GM21390 (cell line): ENCODE data around the gene SLC16A2.

Source experiments
- ATAC-seq: cut with Tn5 transposase; IDR thresholded peaks from one replicate; pipeline ENCODE4 v1.9.1; 2021; ENCODE audit not compliant: unreplicated experiment

The SLC16A2 gene

DNA sequence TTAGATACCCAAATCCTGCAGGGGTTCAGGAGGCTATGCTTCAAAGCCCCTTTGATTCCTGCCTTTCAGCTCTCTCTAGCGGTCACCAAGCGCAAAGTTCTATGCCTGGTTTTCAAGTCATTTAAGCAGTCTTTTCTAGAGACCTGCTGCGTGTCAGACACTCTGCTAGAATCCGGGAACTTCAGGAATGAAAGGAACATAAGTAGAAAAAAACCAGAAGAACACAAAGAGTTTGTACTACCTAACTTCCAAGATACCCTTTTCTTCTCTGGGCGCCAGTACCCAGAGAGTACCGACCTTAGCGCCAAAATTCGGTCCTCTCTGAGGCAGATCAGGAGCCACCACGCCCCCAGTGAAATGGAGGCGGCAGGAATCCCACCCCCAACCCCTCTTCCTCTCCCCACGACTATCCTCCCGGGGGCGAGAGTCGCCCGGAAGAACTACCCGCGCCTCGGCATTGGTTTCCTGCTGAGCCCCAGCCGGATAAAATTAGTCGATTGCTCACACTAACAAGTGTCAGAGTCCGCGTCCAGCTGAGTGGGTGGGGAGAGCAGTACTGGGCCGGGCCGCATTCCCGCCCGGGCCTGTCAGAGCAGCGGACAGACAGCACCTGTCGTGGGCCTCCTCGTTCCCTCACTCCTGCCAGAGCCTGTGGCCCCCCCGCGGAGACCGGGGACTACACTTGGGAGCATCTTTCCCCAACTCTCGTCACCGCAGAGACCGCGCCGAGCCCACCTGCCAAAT is 114.3 kb downstream of the SLC16A2 start:
- no peak for ATAC-seq

DNA sequence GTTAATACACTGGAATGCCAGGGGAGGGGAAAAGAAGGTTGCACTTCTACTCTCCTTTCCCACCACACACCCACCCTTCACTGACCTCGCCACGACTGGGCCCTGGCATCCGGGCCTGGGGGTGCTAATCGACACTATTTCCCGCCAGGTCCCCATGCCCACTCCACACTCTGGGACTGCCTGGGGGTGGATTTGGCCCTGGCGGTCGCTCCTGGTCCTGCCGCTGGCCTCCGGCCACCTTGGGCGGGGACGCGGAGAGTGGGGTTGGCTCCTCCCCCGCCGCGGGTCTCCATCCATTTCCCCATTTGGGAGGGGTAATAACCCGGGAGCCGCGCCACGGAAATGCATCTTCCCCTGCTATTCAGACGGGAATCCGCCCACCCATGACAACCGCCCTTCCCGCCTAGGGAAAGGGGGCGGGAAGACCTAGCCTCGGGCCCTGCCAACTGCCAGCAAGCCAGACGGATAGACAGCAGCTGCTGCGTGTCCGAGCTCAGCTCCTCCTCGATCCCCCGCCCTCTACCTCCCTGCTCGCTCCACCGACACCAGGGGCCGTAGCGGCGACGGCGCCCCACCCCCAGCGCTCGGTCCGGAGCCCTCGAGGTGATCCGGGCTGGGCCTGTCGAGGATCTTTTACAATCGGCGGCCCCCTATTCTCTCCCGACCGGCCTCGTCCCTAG is 115.0 kb downstream of the SLC16A2 start:
- ATAC-seq: peak; percentile 62

DNA sequence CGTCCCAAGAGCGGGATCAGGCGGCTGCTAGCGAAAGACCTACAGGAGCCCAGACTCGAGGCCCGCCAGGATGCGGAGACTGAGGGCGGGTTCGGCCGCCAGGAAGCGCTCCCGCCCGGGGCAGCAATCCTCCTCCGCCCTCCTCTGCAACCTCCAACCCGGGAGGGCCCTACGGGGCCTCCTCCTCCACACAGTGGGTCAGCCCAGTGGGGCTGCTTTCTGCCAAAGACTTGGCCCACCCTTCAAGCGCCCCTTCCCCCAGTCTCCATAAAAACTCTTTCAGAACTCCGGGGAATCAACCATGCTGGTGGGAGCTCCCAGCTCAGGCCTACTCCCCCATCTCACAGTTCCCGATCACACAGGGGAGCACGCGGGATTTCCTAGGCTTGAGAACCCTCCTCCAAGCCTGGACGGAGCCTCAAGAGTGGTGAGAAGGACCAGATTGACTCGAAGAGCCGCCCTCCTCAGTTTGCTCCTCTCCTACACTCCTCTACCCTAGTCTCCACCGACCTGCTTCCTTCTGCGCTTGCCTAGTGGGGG is 115.6 kb downstream of the SLC16A2 start:
- peak; percentile 30 for ATAC-seq

DNA sequence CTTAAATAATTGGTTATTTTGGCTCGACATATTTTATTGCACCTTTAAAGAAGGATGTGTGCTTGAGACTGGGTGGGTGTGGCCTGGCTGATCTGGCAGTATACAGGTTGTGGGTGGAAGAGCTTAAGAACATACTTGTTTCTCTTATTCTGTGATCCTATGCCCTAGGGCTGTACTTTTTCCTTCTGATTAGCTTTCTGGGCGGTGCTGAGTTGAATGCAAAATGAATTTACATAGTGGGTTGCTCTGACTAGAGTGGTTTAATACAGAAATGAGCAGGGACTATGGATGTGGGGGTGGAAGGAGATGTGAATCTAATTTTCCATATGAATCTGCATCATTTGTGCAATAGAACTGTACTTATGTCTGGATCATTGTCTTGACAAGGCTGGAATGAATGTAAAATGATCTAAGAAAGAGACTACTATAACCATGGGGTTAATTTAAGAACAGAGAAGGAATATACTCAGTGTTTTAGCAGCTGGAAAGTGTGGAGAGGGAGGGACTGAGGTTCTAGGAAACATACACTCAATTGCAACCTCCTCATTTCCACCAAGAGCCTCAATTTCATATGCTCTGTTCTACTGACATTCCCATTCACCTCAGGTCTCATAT is 119.4 kb downstream of the SLC16A2 start:
- no peak for ATAC-seq

DNA sequence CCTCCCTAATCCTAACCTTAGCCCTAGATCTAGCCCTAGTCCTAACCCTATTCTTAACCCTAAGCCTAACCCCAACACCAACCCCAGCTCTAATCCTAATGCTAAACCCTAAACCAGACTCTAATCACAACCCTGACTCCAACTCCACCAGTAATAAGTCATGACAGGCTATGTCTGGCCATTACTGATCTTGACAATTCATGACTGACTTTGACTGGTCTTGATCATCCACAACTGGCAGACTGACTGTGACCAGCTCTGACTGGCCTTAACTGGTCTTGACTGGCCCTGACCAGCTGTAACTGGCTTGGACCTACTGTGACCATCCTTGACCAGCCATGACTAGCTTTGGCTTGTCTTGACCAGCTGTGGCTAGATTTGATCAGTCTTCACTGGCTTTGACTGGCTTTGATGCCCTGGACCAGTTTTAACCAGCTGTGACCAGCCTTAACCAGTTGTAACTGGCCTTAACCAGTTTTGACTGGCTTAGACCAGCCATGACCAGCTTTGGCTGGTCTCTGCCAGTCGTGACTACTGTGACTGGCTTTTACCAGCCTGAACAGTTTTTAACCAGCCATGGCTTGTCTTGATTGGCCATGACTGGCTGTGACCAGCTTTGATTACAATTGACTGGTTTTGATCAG is 124.7 kb downstream of the SLC16A2 start:
- ATAC-seq: no peak

DNA sequence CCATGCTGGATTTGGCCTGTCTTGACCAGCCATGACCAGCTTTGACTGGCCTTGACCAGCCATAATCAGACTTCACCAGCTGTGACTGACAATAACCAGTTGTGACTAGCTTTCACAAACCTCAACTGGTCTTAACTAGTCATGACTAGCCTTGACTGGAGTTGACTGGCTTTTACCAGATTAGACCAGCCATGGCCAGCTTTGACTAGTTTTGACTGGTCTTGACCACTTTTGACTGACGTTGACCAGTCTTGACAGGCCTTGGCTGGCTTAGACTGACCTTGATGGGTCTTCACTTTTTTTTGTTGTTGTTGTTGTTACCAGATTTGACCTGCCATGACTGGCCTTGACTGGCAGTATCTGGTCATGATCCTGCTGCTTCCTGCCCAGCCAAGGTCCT is 125.7 kb downstream of the SLC16A2 start:
- ATAC-seq: no peak

DNA sequence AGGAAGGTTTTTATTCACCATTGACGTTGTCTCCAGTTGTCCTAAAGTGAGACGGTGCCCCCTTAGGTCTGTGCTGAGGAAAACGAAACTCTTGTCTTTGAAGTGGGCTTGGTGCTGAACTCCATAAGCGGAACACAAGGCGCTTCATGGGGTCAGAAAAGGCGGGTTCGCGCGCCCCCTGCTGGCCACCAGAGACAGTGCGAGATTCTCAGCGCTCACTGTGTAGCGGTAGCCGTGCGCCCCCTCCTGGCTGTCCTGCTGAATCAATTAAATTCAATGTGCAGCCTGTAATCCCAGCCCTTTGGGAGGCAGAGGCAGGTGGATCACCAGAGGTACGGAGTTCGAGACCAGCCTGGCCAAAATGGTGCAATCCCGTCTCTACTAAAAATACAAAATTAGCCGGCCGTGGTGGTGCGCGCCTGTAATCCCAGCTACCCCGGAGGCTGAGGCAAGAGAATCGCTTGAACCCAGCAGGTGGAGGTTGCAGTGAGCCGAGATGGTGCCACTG is 129.1 kb downstream of the SLC16A2 start:
- ATAC-seq: peak; percentile 95

DNA sequence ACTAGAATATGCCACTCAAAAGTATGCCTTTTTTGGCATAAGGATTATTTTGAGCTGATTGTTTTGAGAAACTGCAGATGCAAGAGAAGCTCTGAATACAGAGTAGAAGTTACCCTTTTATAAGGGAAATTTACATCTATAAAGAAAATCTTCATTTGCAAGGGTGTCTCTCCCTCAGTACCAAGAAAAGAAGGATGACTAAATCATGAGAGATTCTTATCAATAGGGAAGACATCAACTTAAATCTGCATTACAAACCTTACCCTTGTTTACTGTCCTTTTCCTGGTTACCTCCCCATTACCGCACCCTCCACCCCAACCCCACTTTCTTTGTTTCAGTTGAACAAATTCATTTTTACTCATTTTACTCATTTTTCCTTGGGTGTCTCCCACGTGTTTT is 130.6 kb downstream of the SLC16A2 start:
- no peak for ATAC-seq

DNA sequence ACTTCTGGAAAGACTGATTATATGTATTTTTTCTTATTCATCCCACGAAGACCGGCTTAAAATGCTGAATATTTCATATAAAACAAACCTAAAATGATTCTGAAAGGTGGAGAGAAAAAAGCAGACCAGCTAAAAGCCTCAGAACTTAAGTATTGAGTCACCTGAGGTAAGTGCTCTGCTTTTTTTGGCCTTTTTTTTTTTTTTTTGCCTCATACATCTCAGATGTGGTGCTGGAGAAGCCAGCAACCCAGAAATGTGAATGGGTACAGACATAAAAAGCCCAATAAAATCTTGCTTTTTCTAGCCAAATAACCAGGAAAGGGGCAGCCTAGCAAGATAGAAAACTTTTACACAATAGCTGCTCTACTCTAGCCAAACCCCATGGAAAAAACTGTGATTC is 136.1 kb downstream of the SLC16A2 start:
- ATAC-seq: no peak

DNA sequence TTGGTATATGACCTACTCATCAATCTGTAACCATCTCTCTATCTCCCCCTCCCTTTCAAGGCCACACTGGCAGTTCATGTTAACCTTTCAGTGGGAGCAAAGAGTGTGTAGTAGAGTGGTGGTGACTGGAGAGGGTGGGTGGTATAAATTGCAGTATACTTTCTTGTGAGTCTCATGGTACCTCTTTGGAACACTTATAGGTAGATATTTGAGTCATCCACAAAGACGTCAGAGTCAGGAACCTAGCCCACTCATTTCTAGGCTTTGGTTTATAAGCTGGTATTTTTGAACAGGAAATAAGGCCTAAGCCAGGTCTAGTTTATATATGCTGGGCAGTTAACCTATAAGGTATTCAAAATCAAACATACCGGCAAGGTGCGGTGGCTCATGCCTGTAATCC is 156.8 kb downstream of the SLC16A2 start:
- no peak for ATAC-seq

DNA sequence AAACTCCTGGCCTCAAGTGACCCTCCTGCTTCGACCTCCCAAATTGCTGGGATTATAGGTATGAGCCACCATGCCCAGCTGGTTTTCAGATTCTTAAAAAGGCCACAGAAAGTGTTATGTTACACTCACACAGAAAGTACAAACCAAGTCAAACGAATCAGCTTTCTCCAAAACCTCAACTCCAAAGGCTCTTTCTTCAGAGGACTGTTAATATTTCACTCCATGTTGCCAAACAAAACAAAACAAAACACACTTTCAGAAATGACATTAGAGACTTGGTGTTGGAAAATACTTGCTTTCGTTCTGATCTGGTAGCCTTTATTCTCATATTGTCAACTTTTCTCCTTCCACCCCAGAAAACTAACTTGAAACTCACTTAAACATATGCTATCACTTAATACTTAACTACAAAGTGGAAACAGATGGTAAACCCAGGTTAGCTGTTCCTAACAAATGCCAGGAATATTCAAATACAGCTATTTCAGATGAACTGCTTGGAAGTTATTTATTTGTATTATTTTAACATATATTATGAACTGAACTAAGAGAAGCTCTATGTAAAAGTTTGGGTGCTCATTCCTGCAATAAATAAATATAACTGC is 158.4 kb downstream of the SLC16A2 start:
- no peak for ATAC-seq
